Heart left ventricle (tissue), 16 donors: ENCODE measurements around the gene PIK3C2G. TPM values are rescaled to one million over a fixed set of nuclear protein-coding genes. Genes with fewer than 3 reads are reported as not detected.
"Not testable (repeated sequence)": the region's sequence is repeated elsewhere in the genome, so short reads cannot be mapped to it uniquely, and the experiment has no call there.

Experiments used
- ATAC-seq, 4 donors: fragments of 200-7000 bp; cut with Tn5 transposase; one replicate each; pipeline ENCODE4 v1.9.1; 2020 to 2022; ENCODE audit warnings: moderate library complexity in 4 of 4, mild to moderate bottlenecking in 3 of 4, moderate number of reproducible peaks in 1 of 4
- DNase-seq, 5 donors: peaks; one replicate each; pipeline ENCODE4 v3.0.0-alpha.2; 2020
- H3K27ac ChIP-seq, 12 donors: fragments of 200-600 bp; sonication (generic) in 4 of 12; one replicate each; pipeline versions ENCODE4 v1.5.0 to v1.8.0; 2016 to 2022; ENCODE audit warnings: mild to moderate bottlenecking in 2 of 12
- H3K27me3 ChIP-seq, 9 donors: fragments of 200-600 bp; sonication (generic) in 2 of 9; one replicate each; pipeline versions ENCODE4 v1.5.1 to v1.8.0; 2016 to 2022; ENCODE audit warnings: mild to moderate bottlenecking in 3 of 9
- H3K36me3 ChIP-seq, 9 donors: fragments of 200-600 bp; sonication (generic) in 2 of 9; one replicate each; pipeline versions ENCODE4 v1.5.0 to v1.8.0; 2018 to 2022; ENCODE audit warnings: mild to moderate bottlenecking in 2 of 9
- H3K4me1 ChIP-seq, 12 donors: fragments of 200-600 bp; sonication (generic) in 4 of 12; one replicate each; pipeline versions ENCODE4 v1.5.0 to v1.8.0; 2016 to 2022; ENCODE audit warnings: mild to moderate bottlenecking in 3 of 12
- H3K4me3 ChIP-seq, 12 donors: fragments of 200-600 bp; sonication (generic) in 4 of 12; one replicate each; pipeline versions ENCODE4 v1.5.0 to v1.8.0; 2017 to 2022; ENCODE audit warnings: mild to moderate bottlenecking in 9 of 12, moderate library complexity in 4 of 12
- H3K9me3 ChIP-seq, 12 donors: fragments of 200-600 bp; sonication (generic) in 4 of 12; one replicate each; pipeline versions ENCODE4 v1.5.0 to v1.8.0; 2016 to 2022; ENCODE audit warnings: mild to moderate bottlenecking in 1 of 12
- POLR2A ChIP-seq, 2 donors: fragments of 450-650 bp; IDR thresholded peaks; one replicate each; pipeline ENCODE4 v1.6.1; 2017; ENCODE audit warnings: antibody characterized with exemption in 2 of 2, mild to moderate bottlenecking in 2 of 2, moderate library complexity in 2 of 2
- WGBS, 4 donors: extraction: QIAGEN DNeasy Blood & Tissue Kit in 2 of 4; methylation state at CpG; one replicate each; pipeline versions ENCODE4 v1.1.5 to v1.1.7; 2013 to 2018; 5-methylcytosine and 5-hydroxymethylcytosine counted together
- intact Hi-C, 10 donors: fragments of 100-400 bp; cut with DNase I; formaldehyde crosslinking; loops; one replicate each; pipeline versions ENCODE4 v1.11.1 to v1.14.2; 2022
- polyA plus RNA-seq, 2 donors: library from polyadenylated mRNA; stranded (reverse); fragments of 200-250 nt; gene quantifications; one replicate each; pipeline ENCODE4 v1.2.3, GENCODE V29; 2013
- total RNA-seq, 9 donors: library from RNA; depleted of rRNA in 2 of 9; stranded (reverse); fragments of >200 nt in 2 of 9; fragmentation: NEBNext Ultra II Directional in 3 of 9; extraction: Animal tissue kit (Norgen Biotek cat#: 25700) in 3 of 9; gene quantifications; one replicate each; pipeline versions ENCODE4 v1.1.0 to v1.2.4, GENCODE V29; 2016 to 2023
- TF ChIP-seq, protein P1 (sequence below), 12 donors: fragments of 200-600 bp; sonication (generic) in 4 of 12; IDR thresholded peaks; one replicate each; pipeline versions ENCODE4 v1.5.0 to v1.8.0; 2018 to 2022; ENCODE audit warnings: antibody characterized with exemption in 12 of 12, mild to moderate bottlenecking in 5 of 12
- donor health status: ischemic (EF 13 %, LVEDD 7.1; RV severe dilation, severe dysfunction).
- donor health status: healthy with polysubstance abuse.
- donor health status: DM: no; HTN: yes; CAD: no.
- donor health status: DM: no; HTN: no; CAD: no.
- donor health status: ischemic (EF 25% LVEDD 6.9; RV normal size, moderate dysfunction).
- donor health status: ischemic (EF 25% LVEDD 5.7; RV mildly dilated, moderate dysfunction).
- donor health status: healthy.
- donor health status: DM: yes; HTN: yes; CAD: no.
- donor health status: ischemic (EF 35%, LVEDD 5.7; RV mildly dilated, moderate dysfunction).
- donor health status: nonischemic (EF 11% LVEDD 7.7; RV severe dilation, severe dysfunction).
- donor health status: DM: yes; HTN: yes; CAD: no.
- donor health status: PGD.
- donor health status: ischemic (EF 29% LVEDD 5.4; RV normal size, mild dysfunction).
- donor health status: nonischemic (EF 23%, LVEDD 6.1; RV moderate dilation, normal function).

PIK3C2G gene
- total and polyA plus RNA-seq, 11 donors: not detected

DNA sequence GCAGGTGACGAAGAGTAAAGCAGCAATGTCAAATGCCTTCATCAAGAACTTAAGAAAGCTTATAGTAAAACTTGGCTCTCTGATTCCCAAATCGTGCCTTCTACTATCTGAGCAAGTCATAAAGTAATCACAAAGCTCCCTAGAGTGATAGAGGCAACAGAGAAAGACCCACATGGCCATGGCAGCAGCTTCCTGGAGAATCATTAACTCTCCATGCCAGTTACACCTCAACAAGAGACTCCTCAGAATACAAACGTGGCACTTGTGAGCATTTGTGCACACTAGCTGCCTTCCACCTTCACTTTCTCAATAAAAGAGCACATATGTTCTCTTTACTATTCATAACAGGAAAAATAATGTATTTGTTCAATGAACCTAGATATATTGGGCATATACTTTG lies 428.5 kb downstream of the PIK3C2G start:
- H3K27ac ChIP-seq: no peak overlapping the region
- no peaks in the 10 kb centered on the region for H3K27me3 ChIP-seq
- no peaks in the 10 kb centered on the region for H3K36me3 ChIP-seq
- no peak for ATAC-seq
- no peak for DNase-seq
- H3K4me3 ChIP-seq: no peak overlapping the region
- intact Hi-C loops: no loop called here
- no peaks in the 10 kb centered on the region for H3K9me3 ChIP-seq
- peaks cover 0 to 4% (median 0%) of the 10 kb centered on the region in 12 donors for H3K4me1 ChIP-seq
- TF ChIP-seq, protein P1, sequence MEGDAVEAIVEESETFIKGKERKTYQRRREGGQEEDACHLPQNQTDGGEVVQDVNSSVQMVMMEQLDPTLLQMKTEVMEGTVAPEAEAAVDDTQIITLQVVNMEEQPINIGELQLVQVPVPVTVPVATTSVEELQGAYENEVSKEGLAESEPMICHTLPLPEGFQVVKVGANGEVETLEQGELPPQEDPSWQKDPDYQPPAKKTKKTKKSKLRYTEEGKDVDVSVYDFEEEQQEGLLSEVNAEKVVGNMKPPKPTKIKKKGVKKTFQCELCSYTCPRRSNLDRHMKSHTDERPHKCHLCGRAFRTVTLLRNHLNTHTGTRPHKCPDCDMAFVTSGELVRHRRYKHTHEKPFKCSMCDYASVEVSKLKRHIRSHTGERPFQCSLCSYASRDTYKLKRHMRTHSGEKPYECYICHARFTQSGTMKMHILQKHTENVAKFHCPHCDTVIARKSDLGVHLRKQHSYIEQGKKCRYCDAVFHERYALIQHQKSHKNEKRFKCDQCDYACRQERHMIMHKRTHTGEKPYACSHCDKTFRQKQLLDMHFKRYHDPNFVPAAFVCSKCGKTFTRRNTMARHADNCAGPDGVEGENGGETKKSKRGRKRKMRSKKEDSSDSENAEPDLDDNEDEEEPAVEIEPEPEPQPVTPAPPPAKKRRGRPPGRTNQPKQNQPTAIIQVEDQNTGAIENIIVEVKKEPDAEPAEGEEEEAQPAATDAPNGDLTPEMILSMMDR (IDR thresholded peaks at IDR 0.05): no peak
- TF ChIP-seq POLR2A (IDR thresholded peaks at IDR 0.05): no peak
- 74 to 84% (median 76%) methylated on average over 3 of the region's 3 CpGs for WGBS, 4 donors

DNA sequence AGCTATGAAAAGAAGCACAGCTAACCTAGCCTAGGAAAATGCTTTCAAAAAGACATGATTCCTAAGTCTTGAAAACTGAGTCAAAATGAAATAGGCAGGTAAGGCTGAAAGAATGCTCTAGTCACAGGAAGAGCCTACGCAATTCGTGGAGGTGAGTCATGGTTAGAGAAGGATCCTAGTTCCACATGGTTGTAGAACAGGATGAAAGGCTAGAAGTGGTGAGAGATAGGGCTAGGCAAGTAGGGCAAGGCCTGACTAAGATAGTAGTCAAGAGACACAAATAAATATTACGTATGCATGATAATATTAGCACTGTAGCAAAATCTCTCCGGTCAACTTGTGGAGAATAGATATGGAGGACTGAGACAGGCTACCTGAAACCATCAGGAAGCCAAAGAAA lies 429.3 kb downstream of the PIK3C2G start:
- no peak for TF ChIP-seq POLR2A (IDR thresholded peaks at IDR 0.05)
- TF ChIP-seq, protein P1 (IDR thresholded peaks at IDR 0.05): no peak
- H3K4me3 ChIP-seq: no peak overlapping the region
- peak overlapping the region in 4 of 12 donors; percentile 15 to 50 (median 32) for H3K27ac ChIP-seq
- ATAC-seq: peak; percentile 95 to 99 (median 98)
- H3K4me1 ChIP-seq: peaks cover 0 to 4% (median 0%) of the 10 kb centered on the region in 12 donors
- no peak for DNase-seq
- H3K9me3 ChIP-seq: no peaks in the 10 kb centered on the region
- 51 to 62% (median 58%) methylated on average over 4 of the region's 4 CpGs for WGBS, 4 donors
- intact Hi-C loops: no loop called here
- H3K36me3 ChIP-seq: no peaks in the 10 kb centered on the region
- no peaks in the 10 kb centered on the region for H3K27me3 ChIP-seq

DNA sequence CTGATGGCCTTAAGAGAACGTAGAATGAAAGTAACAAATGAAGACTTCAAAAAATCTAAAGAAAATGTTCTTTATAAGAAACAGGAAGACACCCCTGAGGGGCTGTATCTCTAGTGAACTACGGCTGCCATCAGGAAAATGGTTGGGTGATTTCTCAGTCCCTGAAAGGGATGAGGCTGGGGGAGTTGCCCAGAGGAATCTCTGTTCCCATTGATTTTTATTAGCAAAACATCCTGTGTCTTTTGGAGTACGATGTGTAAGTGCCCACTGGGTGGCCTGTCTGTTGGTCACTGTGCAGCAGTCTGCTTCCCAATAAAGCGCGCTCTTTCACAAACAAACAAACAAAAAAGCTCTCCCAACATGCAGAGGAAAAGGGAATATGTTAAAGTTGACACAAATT lies 432.7 kb downstream of the PIK3C2G start:
- H3K9me3 ChIP-seq, H3K4me1 ChIP-seq, ATAC-seq, intact Hi-C loops, H3K27me3 ChIP-seq, H3K36me3 ChIP-seq, DNase-seq, H3K27ac ChIP-seq, H3K4me3 ChIP-seq: not testable (repeated sequence)
- 74 to 87% (median 83%) methylated on average over 5 of the region's 5 CpGs for WGBS, 4 donors

DNA sequence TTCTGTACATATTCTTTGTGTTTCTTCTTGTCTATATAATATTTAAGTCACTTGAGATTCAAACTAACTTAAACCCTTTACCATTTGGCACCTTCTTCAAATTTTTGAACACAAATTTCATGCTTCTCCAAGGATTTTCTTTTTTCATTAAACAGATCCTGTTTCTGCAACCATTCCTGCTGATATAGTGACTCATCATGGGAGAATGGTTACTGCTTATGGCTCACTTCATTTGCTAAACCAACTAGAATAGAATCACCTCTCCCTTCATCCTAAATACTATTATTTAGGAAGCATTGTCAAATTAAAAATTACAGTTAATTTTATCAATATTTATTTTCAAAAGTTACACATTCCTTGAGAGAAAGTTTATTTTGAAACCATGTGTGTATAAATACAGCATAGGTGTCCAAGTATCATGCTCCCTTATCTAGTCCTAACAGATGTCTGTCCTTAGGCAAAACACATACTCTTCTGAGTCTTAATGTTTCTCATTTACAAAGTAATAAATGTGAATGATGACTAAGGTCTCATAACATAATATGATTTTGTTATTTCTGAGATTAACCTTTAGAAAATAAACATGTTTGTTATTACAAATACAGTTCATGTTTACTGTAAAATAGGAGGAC lies 435.8 kb downstream of the PIK3C2G start:
- Histone ChIP-seq H3K4me1 (peaks cover 0 to 4% (median 0%) of the 10 kb centered on the region in 12 donors), H3K27me3 (no peaks in the 10 kb centered on the region), H3K4me3 (no peak overlapping the region), H3K36me3 (no peaks in the 10 kb centered on the region), H3K27ac (no peak overlapping the region), H3K9me3 (no peaks in the 10 kb centered on the region)
- intact Hi-C loops: no loop called here
- ATAC-seq: no peak
- no peak for TF ChIP-seq POLR2A (IDR thresholded peaks at IDR 0.05)
- TF ChIP-seq, protein P1 (IDR thresholded peaks at IDR 0.05): no peak
- DNase-seq: no peak

Other genes with a start within 250 kb of the PIK3C2G start
- 1 to 10 TPM in 5 of 9 donors, under 1 TPM in 4; 0.52 to 2.2 (median 1.7) TPM for gene RERGL, start 171.3 kb upstream of the PIK3C2G start, total RNA-seq
- 1 to 10 TPM; 2.6 to 5.6 TPM for gene RERGL, start 171.3 kb upstream of the PIK3C2G start, polyA plus RNA-seq